GM12891 (cell line): ENCODE data around the gene TRIP4.

ENCODE experiments used
- PAX5 ChIP-seq: IDR thresholded peaks from 2 replicates; pipeline ENCODE4 v1.6.1; 2011; ENCODE audit warnings: low read length, moderate library complexity, mild to moderate bottlenecking; ENCODE audit not compliant: insufficient read depth, severe bottlenecking
- POLR2A ChIP-seq: IDR thresholded peaks from 2 replicates; pipeline ENCODE4 v1.6.1; 2011; ENCODE audit warnings: low read depth, low read length, control low read depth
- POLR2AphosphoS5 ChIP-seq: IDR thresholded peaks from 2 replicates; pipeline ENCODE4 v1.6.1; 2011; ENCODE audit warnings: low read depth, low read length, control low read depth
- POU2F2 ChIP-seq: IDR thresholded peaks from 2 replicates; pipeline ENCODE4 v1.6.1; 2011; ENCODE audit warnings: low read depth, mild to moderate bottlenecking, control low read depth, low read length, moderate library complexity
- SPI1 ChIP-seq: IDR thresholded peaks from 2 replicates; pipeline ENCODE4 v1.6.1; 2011; ENCODE audit warnings: low read depth, low read length, control low read depth
- TAF1 ChIP-seq: IDR thresholded peaks from 2 replicates; pipeline ENCODE4 v1.6.1; 2011; ENCODE audit warnings: low read depth, low read length, control low read depth

GRCh38 chr15:64355348-64355943 is 32.2 kb upstream of the TRIP4 start:
- TF ChIP-seq POLR2A (no peak), PAX5 (no peak), POU2F2 (no peak), POLR2AphosphoS5 (no peak), TAF1 (no peak), SPI1 (no peak)
